GM19455 (cell line): Measurements from ENCODE around the gene ZNF438.

Experiments used
- ATAC-seq: cut with Tn5 transposase; IDR thresholded peaks from one replicate; pipeline ENCODE4 v1.9.1; 2021; ENCODE audit not compliant: unreplicated experiment

ZNF438 gene

DNA sequence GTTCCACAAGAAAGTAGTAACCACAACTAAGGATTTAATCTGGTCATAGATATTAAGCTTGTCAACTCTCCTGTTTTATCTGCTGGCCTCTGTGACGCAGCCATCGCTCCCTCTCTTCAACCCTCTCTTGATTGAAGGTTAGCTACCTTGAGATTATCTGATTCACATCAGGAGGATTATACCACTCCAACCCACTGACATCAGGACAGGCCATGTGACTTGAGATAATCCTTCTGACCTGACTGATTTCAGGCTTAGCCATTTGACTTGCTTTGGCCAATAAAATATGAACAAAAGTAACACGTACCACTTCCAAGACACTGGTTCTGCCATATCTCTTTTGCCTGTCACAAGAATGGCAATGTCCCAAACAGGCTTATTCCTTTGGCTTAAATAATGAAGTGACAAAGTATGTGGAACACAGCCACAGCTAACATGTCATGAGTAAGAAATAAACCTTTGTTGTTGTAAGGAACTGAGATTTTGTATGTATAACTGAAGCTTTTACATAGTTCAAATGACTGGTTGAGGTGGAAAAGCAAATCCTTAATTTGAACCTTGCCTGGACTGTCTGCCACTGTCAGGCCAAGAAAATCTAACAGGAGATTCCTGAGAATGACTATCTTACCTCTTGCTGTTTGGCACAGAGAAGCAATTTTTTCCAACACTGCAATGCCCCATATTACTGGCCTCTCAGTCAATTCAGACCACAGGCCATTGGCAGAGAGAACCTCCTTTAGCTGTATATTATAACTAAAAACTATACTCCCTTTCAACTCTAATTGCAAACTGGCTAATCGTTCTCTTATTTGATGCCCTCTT is 13.9 kb downstream of the ZNF438 start:
- no peak for ATAC-seq

DNA sequence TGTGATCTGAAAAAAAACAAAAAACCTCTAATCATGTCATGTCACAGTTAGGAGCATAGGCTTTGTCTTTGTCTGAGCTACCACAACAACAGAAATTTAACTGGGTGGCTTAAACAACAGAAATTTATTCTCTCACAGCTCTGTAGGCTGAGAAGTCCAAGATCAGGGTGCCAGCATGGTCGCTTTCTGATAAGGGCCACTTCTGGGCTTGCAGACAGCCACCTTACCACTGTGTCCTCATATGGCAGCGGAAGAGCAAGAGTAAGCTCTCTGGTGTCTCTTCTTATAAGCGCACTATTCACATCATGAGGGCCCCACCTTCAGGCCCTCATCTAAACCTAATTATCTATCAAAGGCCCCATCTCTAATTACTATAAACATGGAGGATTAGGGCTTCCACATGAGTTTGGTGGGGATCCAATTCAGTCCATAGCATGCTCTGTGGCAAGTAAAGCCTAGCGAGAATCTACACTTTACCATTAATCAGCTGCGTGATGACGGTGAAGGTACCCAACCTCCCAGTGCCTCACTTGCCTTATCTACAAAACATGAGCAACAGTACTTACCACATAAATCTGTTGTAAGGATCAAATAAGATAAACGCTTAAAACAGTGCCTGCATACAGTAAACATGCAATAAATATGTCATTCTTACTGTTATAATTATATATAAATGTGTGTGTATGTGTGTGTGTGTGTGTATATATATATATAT is 17.3 kb downstream of the ZNF438 start:
- no peak for ATAC-seq

- no peak for ATAC-seq
Measured at GRCh38 chr10:31013331-31013730, 18.3 kb downstream of the ZNF438 start.

GRCh38 chr10:31011665-31012022 is 20.0 kb downstream of the ZNF438 start:
- ATAC-seq: no peak

DNA sequence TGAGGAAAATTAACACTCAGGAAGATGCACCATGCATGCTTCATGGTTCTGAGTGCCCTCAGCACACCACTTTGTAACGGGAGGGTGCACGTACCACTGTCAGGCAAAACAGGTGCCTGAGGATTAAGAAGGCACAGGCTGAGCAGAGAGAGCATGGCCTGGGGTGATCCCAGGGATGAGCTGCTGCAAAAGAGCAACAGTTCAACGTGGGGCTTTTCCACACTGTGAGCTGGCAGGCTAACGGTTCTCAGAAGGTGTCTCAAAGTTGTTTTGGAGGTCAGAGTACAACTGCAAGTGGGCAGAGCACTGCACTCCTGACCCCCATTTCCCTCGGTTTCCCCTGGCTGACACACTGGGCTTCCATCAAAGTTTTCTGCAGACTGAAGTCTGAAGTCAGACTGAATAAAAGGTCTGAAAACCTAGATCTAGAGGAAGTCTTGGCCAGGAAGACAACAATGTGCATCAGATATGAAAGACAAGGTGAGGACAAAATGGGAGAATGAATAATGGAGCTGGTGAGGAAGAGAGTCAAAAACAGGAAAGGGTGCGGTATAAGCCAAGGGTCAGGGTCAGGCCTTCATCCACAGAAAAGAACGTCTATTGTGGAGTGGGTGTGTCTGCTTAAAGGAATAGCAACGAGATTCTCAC is 20.5 kb downstream of the ZNF438 start:
- no peak for ATAC-seq

DNA sequence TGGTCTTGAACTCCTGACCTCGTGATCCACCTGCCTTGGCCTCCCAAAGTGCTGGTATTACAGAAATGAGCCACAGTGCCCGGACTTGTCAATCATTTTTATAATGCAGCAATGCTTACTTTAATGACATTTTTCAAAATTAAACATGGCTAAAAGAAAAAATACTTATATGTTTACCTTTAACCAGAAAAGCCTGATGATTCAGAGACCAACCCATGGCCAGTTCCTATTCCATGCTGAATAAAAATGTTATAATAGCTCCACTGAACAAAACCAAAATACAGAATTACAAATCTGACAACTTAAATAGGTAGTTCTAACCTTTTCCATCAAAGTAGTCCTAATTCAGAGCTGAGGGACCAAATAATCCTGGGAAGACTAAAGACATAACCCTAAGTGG is 21.6 kb downstream of the ZNF438 start:
- no peak for ATAC-seq

- ATAC-seq: no peak
Measured at GRCh38 chr10:31005895-31006294, 25.8 kb downstream of the ZNF438 start.

DNA sequence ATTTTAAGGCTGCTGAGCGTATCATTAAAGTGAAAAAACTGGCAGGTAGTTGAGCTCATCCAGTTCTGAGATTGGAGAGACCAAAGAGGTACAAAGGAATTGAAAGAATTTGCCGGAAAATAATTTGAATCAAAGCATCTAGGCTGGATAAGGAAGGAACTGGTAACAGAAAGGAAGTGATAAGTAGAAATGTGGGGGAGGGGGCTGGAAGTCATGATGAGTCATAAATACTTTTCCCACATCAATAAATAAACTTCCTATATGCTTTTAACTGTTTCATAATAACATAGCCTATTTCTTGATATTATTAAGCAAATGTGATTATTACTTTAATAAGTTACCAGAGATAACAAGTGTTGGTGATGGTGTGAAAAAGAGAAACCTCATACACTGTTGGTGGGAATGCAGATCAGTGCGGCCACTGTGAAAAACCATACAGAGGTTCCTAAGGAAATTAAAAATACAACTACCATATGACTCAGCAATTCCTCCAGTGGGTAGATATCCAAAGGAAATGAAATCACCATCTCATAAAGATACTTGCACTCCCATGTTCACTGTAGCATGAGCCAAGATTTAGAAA is 27.0 kb downstream of the ZNF438 start:
- no peak for ATAC-seq

GRCh38 chr10:31001740-31002139 is 29.9 kb downstream of the ZNF438 start:
- no peak for ATAC-seq

DNA sequence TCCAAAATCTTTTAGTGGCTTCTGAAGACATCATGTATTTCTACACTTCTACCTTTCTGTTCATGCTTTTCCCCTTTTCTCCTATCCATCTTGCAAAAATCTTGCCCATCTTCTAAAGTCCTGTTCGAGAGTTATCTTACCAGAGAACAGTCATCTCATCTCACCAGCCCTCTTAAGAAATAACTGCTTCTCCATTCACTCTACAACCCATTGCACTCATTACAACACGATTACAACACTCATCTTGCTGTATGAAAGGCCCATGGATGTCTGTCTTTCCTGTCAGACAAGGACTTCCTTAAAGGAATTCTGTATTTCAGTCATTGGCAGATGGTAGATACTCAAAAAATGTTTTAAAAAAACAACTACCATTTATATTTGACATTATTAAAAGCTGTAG is 30.8 kb downstream of the ZNF438 start:
- no peak for ATAC-seq

- ATAC-seq: no peak
Measured at GRCh38 chr10:31000071-31000782, 31.4 kb downstream of the ZNF438 start.

GRCh38 chr10:30999070-30999712 is 32.5 kb downstream of the ZNF438 start:
- ATAC-seq: no peak

GRCh38 chr10:30997536-30998235 is 34.0 kb downstream of the ZNF438 start:
- no peak for ATAC-seq

- ATAC-seq: no peak
Measured at GRCh38 chr10:30996481-30997005, 35.1 kb downstream of the ZNF438 start.

DNA sequence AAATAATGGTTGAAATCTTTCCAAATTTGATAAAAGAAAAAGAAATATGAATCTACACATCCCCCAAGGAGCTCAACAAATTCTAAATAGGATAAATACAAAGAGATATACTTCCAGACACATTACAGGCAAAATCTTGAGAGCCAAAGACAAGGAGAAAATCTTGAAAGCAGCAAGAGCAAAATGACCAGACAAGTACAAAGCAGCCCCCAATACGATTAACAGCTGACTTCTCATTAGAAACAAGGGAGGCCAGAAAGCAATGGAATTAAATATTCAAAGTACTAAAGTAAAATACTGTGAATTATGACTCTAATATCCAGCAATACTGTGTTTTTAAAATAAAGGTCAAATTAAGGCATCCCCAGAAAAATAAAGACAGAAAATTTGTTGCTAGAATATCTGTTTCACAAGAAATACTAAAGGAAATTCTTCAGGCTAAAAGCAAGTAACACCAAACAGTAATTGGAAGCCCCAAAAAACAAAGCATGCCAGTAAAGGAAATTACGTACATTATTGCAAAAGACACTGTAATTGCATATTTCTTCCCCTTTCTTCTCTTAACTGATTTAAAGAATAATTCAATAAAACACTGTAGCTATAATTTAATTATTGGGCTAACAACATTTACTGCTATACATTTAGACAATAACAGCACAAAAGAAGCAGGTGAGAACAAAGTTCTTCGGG is 36.4 kb downstream of the ZNF438 start:
- ATAC-seq: no peak

GRCh38 chr10:30993155-30993554 is 38.5 kb downstream of the ZNF438 start:
- ATAC-seq: no peak

- no peak for ATAC-seq
Measured at GRCh38 chr10:30992681-30993080, 39.0 kb downstream of the ZNF438 start.

DNA sequence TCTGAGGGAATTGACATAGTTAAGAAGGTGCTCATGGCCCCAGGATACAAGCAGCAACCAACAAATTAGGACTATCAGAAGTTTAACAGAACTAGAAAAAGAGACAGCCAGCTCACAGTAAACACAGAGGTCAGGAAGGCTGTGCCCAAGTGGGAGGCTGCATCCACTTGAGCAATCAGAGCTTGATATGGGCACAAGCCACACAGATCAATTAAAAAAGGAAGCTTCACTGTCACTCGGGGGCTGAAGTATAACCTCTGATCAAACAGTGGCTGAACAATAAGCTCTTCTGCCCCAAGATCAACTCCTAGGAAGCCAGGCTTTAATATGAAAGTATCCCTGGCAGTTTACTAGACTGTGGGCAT is 40.0 kb downstream of the ZNF438 start:
- ATAC-seq: no peak

DNA sequence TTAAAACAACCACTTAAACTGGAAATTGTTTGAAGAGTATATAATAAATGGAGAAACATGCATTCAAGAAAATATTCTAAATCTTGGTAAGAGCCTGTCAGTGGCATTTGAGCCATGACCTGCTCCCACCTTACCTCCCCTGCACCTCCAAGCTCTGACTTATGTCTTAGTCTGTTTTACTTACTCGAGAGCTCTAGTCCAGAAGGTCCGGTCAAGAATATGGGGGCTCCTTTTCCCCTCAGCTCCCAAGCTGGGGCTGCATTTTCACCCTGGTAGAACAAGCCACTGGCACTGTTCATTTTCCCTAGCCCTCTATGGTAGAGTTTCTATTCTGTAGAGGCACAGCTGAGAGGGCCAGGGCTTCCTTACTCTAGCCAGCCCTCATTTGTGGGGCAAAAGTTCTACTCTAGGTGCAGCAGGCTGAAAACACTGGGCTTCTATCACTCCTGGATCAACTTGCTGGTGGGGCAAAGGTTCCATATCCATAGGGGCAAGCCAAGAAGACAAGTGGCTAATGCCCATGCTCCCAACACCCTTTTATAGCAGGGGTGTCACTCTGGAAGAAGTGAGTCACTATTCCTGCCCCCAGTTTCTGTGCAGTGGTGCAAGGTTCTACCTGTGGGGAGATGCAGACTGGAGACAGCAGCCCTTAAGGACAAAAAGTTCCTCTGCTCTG is 40.6 kb downstream of the ZNF438 start:
- no peak for ATAC-seq
